K562 (cell line): ENCODE data around the gene LMBR1.

Experiments
- BRCA1 ChIP-seq, 2 experiments: fragments of 450-650 bp in 1 of 2; sonication (generic) in 1 of 2; formaldehyde crosslinking in 1 of 2; IDR thresholded peaks; 2 replicates each; pipeline versions ENCODE4 v1.5.0 to v1.6.1; 2017 to 2020; ENCODE audit warnings: mild to moderate bottlenecking in 1 of 2, missing genetic modification reagents in 1 of 2
- BRD4 ChIP-seq: fragments of 200-600 bp; sonication (generic); IDR thresholded peaks from 2 replicates; pipeline ENCODE4 v1.6.1; 2017; ENCODE audit warnings: inconsistent platforms
- ETV5 ChIP-seq: sonication (generic); formaldehyde crosslinking; IDR thresholded peaks from 2 replicates; pipeline ENCODE4 v1.4.0; 2020; ENCODE audit warnings: low read depth, mild to moderate bottlenecking, missing genetic modification reagents
- PHB2 ChIP-seq: fragments of 450-650 bp; IDR thresholded peaks from 2 replicates; pipeline ENCODE4 v1.6.1; 2017; ENCODE audit warnings: low read depth
- POLR2A ChIP-seq: fragments of 450-650 bp; conservative IDR thresholded peaks from 2 replicates; pipeline ENCODE4 v1.6.1; 2016
- POU5F1 ChIP-seq: fragments of 150-350 bp; IDR thresholded peaks from 2 replicates; pipeline ENCODE4 v1.6.1; 2014; ENCODE audit warnings: borderline replicate concordance, low read length, low read depth, mild to moderate bottlenecking; ENCODE audit not compliant: partially characterized antibody
- RAD21 ChIP-seq, 2 experiments: fragments of 250-450 bp in 1 of 2; fragments of 450-650 bp in 1 of 2; sonication (Bioruptor Pico) in 1 of 2; formaldehyde crosslinking in 1 of 2; IDR thresholded peaks in 1 of 2; conservative IDR thresholded peaks in 1 of 2; 2 replicates each; pipeline versions ENCODE4 v1.4.0 to v1.8.0; 2020 to 2022; ENCODE audit warnings: mild to moderate bottlenecking in 2 of 2, moderate library complexity in 1 of 2
- SAP30 ChIP-seq: fragments of 200-600 bp; sonication (generic); IDR thresholded peaks from 2 replicates; pipeline ENCODE4 v1.6.1; 2012; ENCODE audit warnings: borderline replicate concordance, low read depth, mild to moderate bottlenecking, moderate library complexity, low read length, control low read depth, inconsistent platforms; ENCODE audit not compliant: insufficient read depth, poor library complexity, severe bottlenecking
- TAF9B ChIP-seq: fragments of 450-650 bp; IDR thresholded peaks from 2 replicates; pipeline ENCODE4 v1.6.1; 2018; ENCODE audit warnings: mild to moderate bottlenecking; ENCODE audit not compliant: partially characterized antibody
- ZNF780A ChIP-seq: fragments of 250-450 bp; sonication (Bioruptor Pico); IDR thresholded peaks from 2 replicates; pipeline ENCODE4 v1.5.0; 2021; ENCODE audit warnings: mild to moderate bottlenecking
- TF ChIP-seq, protein P1 (sequence below): fragments of 450-650 bp; IDR thresholded peaks from 2 replicates; pipeline ENCODE4 v1.7.1; 2018; ENCODE audit warnings: mild to moderate bottlenecking, low read depth; ENCODE audit not compliant: partially characterized antibody

DNA sequence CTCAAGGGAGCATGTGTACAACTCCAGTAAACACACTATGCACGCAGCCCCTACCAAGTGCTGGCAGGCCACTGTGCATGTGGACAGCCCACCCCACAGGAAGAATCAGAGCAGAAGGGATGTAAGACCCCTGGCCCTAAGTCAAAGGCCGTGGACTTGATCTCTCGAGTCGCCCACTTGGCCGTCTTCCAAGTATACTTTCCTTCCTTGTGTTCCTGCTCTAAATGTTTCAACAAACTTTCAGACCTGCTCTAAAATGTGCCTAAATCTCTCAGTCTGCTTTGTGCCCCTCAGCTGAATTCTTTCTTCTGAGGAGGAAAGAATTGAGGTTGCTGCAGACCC, 35.4 kb upstream of the LMBR1 start:
- TF ChIP-seq ZNF780A (no peak), POU5F1 (no peak), BRCA1 (IDR thresholded peaks at IDR 0.05) (no peak), BRCA1 (CRISPR knock-in tag; IDR thresholded peaks at IDR 0.05) (no peak), ETV5 (CRISPR knock-in tag) (no peak), RAD21 (CRISPR knock-in tag; conservative IDR thresholded peaks at IDR 0.05 in 1 of 2, IDR thresholded peaks at IDR 0.05 in 1 of 2) (no peak), PHB2 (no peak), SAP30 (no peak), POLR2A (no peak), TAF9B (no peak), BRD4 (no peak)
- TF ChIP-seq, protein P1, sequence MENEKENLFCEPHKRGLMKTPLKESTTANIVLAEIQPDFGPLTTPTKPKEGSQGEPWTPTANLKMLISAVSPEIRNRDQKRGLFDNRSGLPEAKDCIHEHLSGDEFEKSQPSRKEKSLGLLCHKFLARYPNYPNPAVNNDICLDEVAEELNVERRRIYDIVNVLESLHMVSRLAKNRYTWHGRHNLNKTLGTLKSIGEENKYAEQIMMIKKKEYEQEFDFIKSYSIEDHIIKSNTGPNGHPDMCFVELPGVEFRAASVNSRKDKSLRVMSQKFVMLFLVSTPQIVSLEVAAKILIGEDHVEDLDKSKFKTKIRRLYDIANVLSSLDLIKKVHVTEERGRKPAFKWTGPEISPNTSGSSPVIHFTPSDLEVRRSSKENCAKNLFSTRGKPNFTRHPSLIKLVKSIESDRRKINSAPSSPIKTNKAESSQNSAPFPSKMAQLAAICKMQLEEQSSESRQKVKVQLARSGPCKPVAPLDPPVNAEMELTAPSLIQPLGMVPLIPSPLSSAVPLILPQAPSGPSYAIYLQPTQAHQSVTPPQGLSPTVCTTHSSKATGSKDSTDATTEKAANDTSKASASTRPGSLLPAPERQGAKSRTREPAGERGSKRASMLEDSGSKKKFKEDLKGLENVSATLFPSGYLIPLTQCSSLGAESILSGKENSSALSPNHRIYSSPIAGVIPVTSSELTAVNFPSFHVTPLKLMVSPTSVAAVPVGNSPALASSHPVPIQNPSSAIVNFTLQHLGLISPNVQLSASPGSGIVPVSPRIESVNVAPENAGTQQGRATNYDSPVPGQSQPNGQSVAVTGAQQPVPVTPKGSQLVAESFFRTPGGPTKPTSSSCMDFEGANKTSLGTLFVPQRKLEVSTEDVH = no peak
